H1 (cell line): ENCODE measurements around the gene ARHGEF10L. TPM values are rescaled to one million over a fixed set of nuclear protein-coding genes. Genes with fewer than 3 reads are reported as not detected.
A peak's percentile ranks its signal among the peaks of the same experiment; 100 is the strongest.

ENCODE experiments used
- CTCF ChIA-PET: fragments of 300-600 bp; sonication (Branson Sonifier 250); formaldehyde crosslinking; loops from one replicate; lab custom pipeline; 2021; ENCODE audit not compliant: partially characterized antibody; lab: Charles Lee
- POLR2A ChIA-PET: fragments of 300-600 bp; sonication (Branson Sonifier 250); formaldehyde crosslinking; loops from one replicate; lab custom pipeline; 2021; ENCODE audit warnings: inconsistent platforms; ENCODE audit not compliant: partially characterized antibody; lab: Charles Lee
- DNase-seq, 2 experiments: peaks; one replicate each; pipeline versions ENCODE4 v3.0.0 to v3.0.0-alpha.2; 2010 to 2022; ENCODE audit warnings: low spot score in 2 of 2, low read depth in 1 of 2, mixed read lengths in 1 of 2
- FAIRE-seq: peaks from 2 replicates; lab custom pipeline; 2011; peaks lifted over from hg19 to GRCh38; lab: Jason Lieb, UNC
- H2AFZ ChIP-seq: 2 replicates; pipeline ENCODE4 v1.8.1; 2012; ENCODE audit warnings: low read length, inconsistent platforms
- H2AK5ac ChIP-seq: 2 replicates; pipeline ENCODE4 v1.6.1; 2013; ENCODE audit warnings: low read depth, low read length
- H2BK120ac ChIP-seq: replicated peaks from 2 replicates; pipeline ENCODE3; 2013; ENCODE audit warnings: low read depth, low read length, inconsistent platforms
- H2BK12ac ChIP-seq: 2 replicates; pipeline ENCODE4 v1.6.1; 2013; ENCODE audit warnings: low read depth, low read length
- H2BK15ac ChIP-seq: 2 replicates; pipeline ENCODE4 v1.6.1; 2013; ENCODE audit warnings: low read length
- H2BK20ac ChIP-seq: 2 replicates; pipeline ENCODE4 v1.6.1; 2013; ENCODE audit warnings: low read length
- H2BK5ac ChIP-seq: 2 replicates; pipeline ENCODE4 v1.6.1; 2013; ENCODE audit warnings: low read depth, low read length
- H3K14ac ChIP-seq: 2 replicates; pipeline ENCODE4 v1.6.1; 2013; ENCODE audit warnings: inconsistent platforms; ENCODE audit not compliant: insufficient read length
- H3K18ac ChIP-seq: 2 replicates; pipeline ENCODE4 v1.6.1; 2013; ENCODE audit warnings: low read length; ENCODE audit errors: extremely low read depth
- H3K23ac ChIP-seq: 2 replicates; pipeline ENCODE4 v1.6.1; 2013; ENCODE audit warnings: inconsistent platforms; ENCODE audit not compliant: insufficient read length
- H3K23me2 ChIP-seq: 2 replicates; pipeline ENCODE4 v1.6.1; 2013; ENCODE audit warnings: low read depth, low read length
- H3K27ac ChIP-seq: 2 replicates; pipeline ENCODE4 v1.6.1; 2011; ENCODE audit warnings: low read depth, low read length, inconsistent platforms
- H3K27me3 ChIP-seq, 4 experiments: replicated peaks in 1 of 4; 1 replicate in 1 of 4; 2 replicates in 3 of 4; pipeline versions ENCODE4 v1.6.1 to v1.8.1; 2011 to 2013; ENCODE audit warnings: low read length in 3 of 4, mild to moderate bottlenecking in 3 of 4, inconsistent platforms in 2 of 4, mixed read lengths in 2 of 4, moderate library complexity in 1 of 4; ENCODE audit not compliant: control insufficient read depth in 3 of 4, insufficient read depth in 3 of 4; ENCODE audit errors: extremely low read depth in 1 of 4
- H3K36me3 ChIP-seq, 4 experiments: 2 replicates each; pipeline versions ENCODE4 v1.6.1 to v1.8.1; 2011 to 2013; ENCODE audit warnings: mild to moderate bottlenecking in 4 of 4, low read length in 3 of 4, moderate library complexity in 2 of 4, control low read depth in 1 of 4, inconsistent platforms in 1 of 4; ENCODE audit not compliant: insufficient read depth in 4 of 4, control insufficient read depth in 2 of 4
- H3K4ac ChIP-seq: replicated peaks from 2 replicates; pipeline ENCODE3; 2013; ENCODE audit warnings: low read length, low read depth, mixed read lengths, inconsistent platforms; ENCODE audit not compliant: insufficient read length
- H3K4me1 ChIP-seq, 4 experiments: replicated peaks in 1 of 4; 1 replicate in 1 of 4; 2 replicates in 3 of 4; pipeline versions ENCODE4 v1.6.1 to v1.8.1; 2011 to 2013; ENCODE audit warnings: low read length in 3 of 4, inconsistent platforms in 2 of 4, mixed read lengths in 1 of 4; ENCODE audit not compliant: insufficient read depth in 4 of 4, control insufficient read depth in 3 of 4
- H3K4me2 ChIP-seq, 2 experiments: 2 replicates each; pipeline versions ENCODE4 v1.6.1 to v1.8.1; 2011 to 2013; ENCODE audit warnings: low read depth in 2 of 2, low read length in 2 of 2, control low read depth in 1 of 2, inconsistent platforms in 1 of 2, mild to moderate bottlenecking in 1 of 2; ENCODE audit not compliant: insufficient read depth in 1 of 2
- H3K4me3 ChIP-seq, 4 experiments: fragments of 200-600, 300-600 bp in 1 of 4; sonication (generic), shearing (Covaris generic), sonication (Bioruptor Twin) in 1 of 4; 2 replicates each; pipeline versions ENCODE4 v1.5.1 to v1.8.1; 2011 to 2016; ENCODE audit warnings: low read length in 4 of 4, low read depth in 3 of 4, control low read depth in 2 of 4, inconsistent platforms in 2 of 4, mild to moderate bottlenecking in 2 of 4, mixed read lengths in 1 of 4, moderate library complexity in 1 of 4; ENCODE audit not compliant: insufficient read depth in 2 of 4; ENCODE audit errors: extremely low read depth in 1 of 4
- H3K56ac ChIP-seq: replicated peaks from 2 replicates; pipeline ENCODE3; 2013; ENCODE audit warnings: low read depth, mild to moderate bottlenecking, mixed read lengths, low read length, inconsistent platforms; ENCODE audit not compliant: insufficient read length
- H3K79me1 ChIP-seq: 2 replicates; pipeline ENCODE4 v1.6.1; 2013; ENCODE audit warnings: low read depth, low read length, control low read depth
- H3K79me2 ChIP-seq, 2 experiments: 2 replicates each; pipeline versions ENCODE4 v1.6.1 to v1.8.1; 2012 to 2013; ENCODE audit warnings: low read length in 2 of 2, mild to moderate bottlenecking in 2 of 2, inconsistent platforms in 1 of 2; ENCODE audit not compliant: insufficient read depth in 2 of 2, control insufficient read depth in 1 of 2
- H3K9ac ChIP-seq, 4 experiments: replicated peaks in 1 of 4; 1 replicate in 1 of 4; 2 replicates in 3 of 4; pipeline versions ENCODE4 v1.6.1 to v1.8.1; 2011 to 2013; ENCODE audit warnings: low read depth in 3 of 4, low read length in 3 of 4, control low read depth in 2 of 4, mild to moderate bottlenecking in 2 of 4, moderate library complexity in 2 of 4, inconsistent platforms in 1 of 4; ENCODE audit errors: extremely low read depth in 1 of 4
- H3K9me3 ChIP-seq, 2 experiments: 2 replicates each; pipeline versions ENCODE4 v1.6.1 to v1.8.1; 2012 to 2013; ENCODE audit warnings: mild to moderate bottlenecking in 2 of 2, moderate library complexity in 2 of 2, control low read depth in 1 of 2, inconsistent platforms in 1 of 2, low read depth in 1 of 2, low read length in 1 of 2, mixed read lengths in 1 of 2; ENCODE audit not compliant: insufficient read depth in 2 of 2
- H4K20me1 ChIP-seq, 2 experiments: replicated peaks in 1 of 2; 2 replicates each; pipeline versions ENCODE3 to v1.8.1; 2011 to 2013; ENCODE audit warnings: inconsistent platforms in 2 of 2, low read length in 2 of 2, mild to moderate bottlenecking in 1 of 2; ENCODE audit not compliant: insufficient read depth in 2 of 2, control insufficient read depth in 1 of 2
- H4K5ac ChIP-seq: 2 replicates; pipeline ENCODE4 v1.6.1; 2013; ENCODE audit warnings: low read length, low read depth, mixed read lengths, inconsistent platforms; ENCODE audit not compliant: insufficient read length
- H4K8ac ChIP-seq: 2 replicates; pipeline ENCODE4 v1.8.0; 2013; ENCODE audit warnings: mild to moderate bottlenecking, moderate library complexity, low read length, inconsistent platforms; ENCODE audit not compliant: insufficient read depth; ENCODE audit errors: extremely low read depth
- H4K91ac ChIP-seq: replicated peaks from 2 replicates; pipeline ENCODE3; 2013; ENCODE audit warnings: low read length, mixed read lengths, inconsistent platforms; ENCODE audit not compliant: insufficient read length
- ATF2 ChIP-seq: IDR thresholded peaks from 2 replicates; pipeline ENCODE4 v1.6.1; 2012; ENCODE audit warnings: low read length, inconsistent platforms
- CREB1 ChIP-seq: IDR thresholded peaks from 2 replicates; pipeline ENCODE4 v1.6.1; 2012; ENCODE audit warnings: inconsistent platforms
- CTBP2 ChIP-seq: IDR thresholded peaks from 2 replicates; pipeline ENCODE4 v1.7.0; 2011; ENCODE audit warnings: borderline replicate concordance, mild to moderate bottlenecking, moderate library complexity, mixed read lengths, low read length; ENCODE audit not compliant: insufficient read depth, insufficient read length
- CTCF ChIP-seq, 3 experiments: IDR thresholded peaks; 1 replicate in 2 of 3; 2 replicates in 1 of 3; pipeline versions ENCODE4 v1.5.1 to v1.6.1; 2011; ENCODE audit warnings: low read length in 3 of 3, mild to moderate bottlenecking in 3 of 3, inconsistent platforms in 2 of 3, low read depth in 1 of 3, moderate library complexity in 1 of 3; ENCODE audit not compliant: insufficient read depth in 1 of 3; ENCODE audit errors: control extremely low read depth in 1 of 3
- EZH2 ChIP-seq: fragments of 200-600 bp; sonication (generic); IDR thresholded peaks from 2 replicates; pipeline ENCODE4 v1.7.1; 2012; ENCODE audit warnings: low read depth, mild to moderate bottlenecking, moderate library complexity, low read length, inconsistent platforms; ENCODE audit not compliant: severe bottlenecking
- GTF2F1 ChIP-seq: IDR thresholded peaks from 2 replicates; pipeline ENCODE4 v1.6.1; 2012; ENCODE audit warnings: low read depth, low read length, improper control_type of control experiment, borderline replicate concordance
- JUN ChIP-seq: IDR thresholded peaks from 2 replicates; pipeline ENCODE4 v1.6.1; 2011; ENCODE audit warnings: low read depth, mild to moderate bottlenecking, improper control_type of control experiment, low read length
- POLR2A ChIP-seq, 2 experiments: IDR thresholded peaks; 1 replicate in 1 of 2; 2 replicates in 1 of 2; pipeline ENCODE4 v1.6.1; 2011; ENCODE audit warnings: low read depth in 2 of 2, low read length in 2 of 2, mild to moderate bottlenecking in 2 of 2; ENCODE audit errors: control extremely low read depth in 1 of 2
- RAD21 ChIP-seq, 2 experiments: IDR thresholded peaks in 1 of 2; conservative IDR thresholded peaks in 1 of 2; 2 replicates each; pipeline ENCODE4 v1.6.1; 2011; ENCODE audit warnings: low read depth in 2 of 2, low read length in 2 of 2, improper control_type of control experiment in 1 of 2, inconsistent platforms in 1 of 2, mild to moderate bottlenecking in 1 of 2, moderate library complexity in 1 of 2
- WGBS, 2 experiments: shearing (Covaris generic) in 1 of 2; methylation state at CpG; one replicate each; pipeline versions ENCODE4 v1.1.6 to v1.1.7; 2013 to 2015; ENCODE audit warnings: low lambda C conversion rate in 2 of 2, mixed read lengths in 2 of 2, inconsistent platforms in 1 of 2, low coverage in 1 of 2, missing lambda C conversion rate in 1 of 2; ENCODE audit not compliant: insufficient replicate concordance in 2 of 2, insufficient coverage in 1 of 2, insufficient read length in 1 of 2; ENCODE audit errors: extremely low coverage in 1 of 2, missing lambda C conversion rate in 1 of 2; 5-methylcytosine and 5-hydroxymethylcytosine counted together
- polyA plus RNA-seq, 7 experiments: library from polyadenylated mRNA; depleted of rRNA in 3 of 7; stranded (reverse) in 5 of 7; unstranded in 2 of 7; fragments of >200 nt in 5 of 7; fragments of 200-250 nt in 2 of 7; gene quantifications; 1 replicate in 5 of 7; 2 replicates in 1 of 7; 4 replicates in 1 of 7; pipeline versions ENCODE4 v1.2.1 to v1.2.3, GENCODE V29; 2011 to 2013; ENCODE audit warnings: missing spikeins in 2 of 7, mixed read lengths in 2 of 7
- total RNA-seq: library from RNA; stranded (reverse); fragmentation: NEBNext Ultra II Directional; extraction: Animal tissue kit (Norgen Biotek cat#: 25700); gene quantifications from 2 replicates; pipeline ENCODE4 v1.2.1, GENCODE V29; 2021

ARHGEF10L gene
- total and polyA plus RNA-seq, 2 of the 8 experiments (the other 6 are each of a cell fraction or from before 2014, with no cell fraction given) = 33.6 to 39.6 TPM

- Histone ChIP-seq H2BK120ac (no peak overlapping the region), H3K4me3 (no peak overlapping the region), H3K4ac (no peak overlapping the region), H3K9ac (no peak overlapping the region), H3K27ac (no peak overlapping the region), H3K18ac (no peak overlapping the region), H3K4me2 (no peak overlapping the region), H4K91ac (no peak overlapping the region), H2BK20ac (no peak overlapping the region), H3K4me1 (no peaks in the 10 kb centered on the region), H2AK5ac (no peak overlapping the region), H4K5ac (no peak overlapping the region), H3K9me3 (no peaks in the 10 kb centered on the region), H3K23ac (no peak overlapping the region), H3K79me2 (no peaks in the 10 kb centered on the region), H2BK12ac (no peak overlapping the region), H2BK5ac (no peak overlapping the region), H3K23me2 (no peaks in the 10 kb centered on the region), H3K79me1 (no peaks in the 10 kb centered on the region), H2AFZ (no peak overlapping the region), H3K27me3 (no peaks in the 10 kb centered on the region), H4K20me1 (peaks cover 0 to 2% of the 10 kb centered on the region in 2 experiments), H3K14ac (no peak overlapping the region), H4K8ac (no peak overlapping the region), H3K36me3 (no peaks in the 10 kb centered on the region), H3K56ac (no peak overlapping the region), H2BK15ac (no peak overlapping the region; the same call in 1 of the 2 replicates)
- 62% methylated on average over 6 of the region's 6 CpGs; no CpG with 5 or more reads in 1 of the 2 experiments for WGBS, 2 experiments
- FAIRE-seq (no peak), DNase-seq (no peak)
- ChIA-PET CTCF (interaction anchor here (0.6 to 3.6 kb wide), 22 partner anchors 9 to 244 kb away, joined by 3 to 20 read pairs (median 4); no protein-coding TSS in a partner anchor), POLR2A (no interaction called here)
- TF ChIP-seq POLR2A (IDR thresholded peaks at IDR 0.05; ENCODE audit: control extremely low read depth in 1 of 2, low read depth in 2 of 2, low read length in 2 of 2) (no peak), CTBP2 (no peak), RAD21 (IDR thresholded peaks at IDR 0.05 in 1 of 2, conservative IDR thresholded peaks at IDR 0.05 in 1 of 2; ENCODE audit: low read depth in 2 of 2, low read length in 2 of 2) (peak; percentile 27 to 54; a peak in 3 of 4 replicates), CREB1 (no peak), EZH2 (no peak), GTF2F1 (no peak), JUN (no peak), CTCF (IDR thresholded peaks at IDR 0.05; ENCODE audit: control extremely low read depth in 1 of 3, insufficient read depth in 1 of 3, low read depth in 1 of 3, low read length in 3 of 3) (peak; percentile 48 to 62 (median 49)), ATF2 (no peak)
Observed at GRCh38 chr1:17723684-17724083, 184.2 kb downstream of the ARHGEF10L start.
